ENCODE data around the gene PDE4A. TPM values are rescaled to one million over a fixed set of nuclear protein-coding genes. Genes with fewer than 3 reads are reported as not detected.

The PDE4A gene
- total RNA-seq, 2 donors from 2014 or later: 24.9 to 25.5 TPM

DNA sequence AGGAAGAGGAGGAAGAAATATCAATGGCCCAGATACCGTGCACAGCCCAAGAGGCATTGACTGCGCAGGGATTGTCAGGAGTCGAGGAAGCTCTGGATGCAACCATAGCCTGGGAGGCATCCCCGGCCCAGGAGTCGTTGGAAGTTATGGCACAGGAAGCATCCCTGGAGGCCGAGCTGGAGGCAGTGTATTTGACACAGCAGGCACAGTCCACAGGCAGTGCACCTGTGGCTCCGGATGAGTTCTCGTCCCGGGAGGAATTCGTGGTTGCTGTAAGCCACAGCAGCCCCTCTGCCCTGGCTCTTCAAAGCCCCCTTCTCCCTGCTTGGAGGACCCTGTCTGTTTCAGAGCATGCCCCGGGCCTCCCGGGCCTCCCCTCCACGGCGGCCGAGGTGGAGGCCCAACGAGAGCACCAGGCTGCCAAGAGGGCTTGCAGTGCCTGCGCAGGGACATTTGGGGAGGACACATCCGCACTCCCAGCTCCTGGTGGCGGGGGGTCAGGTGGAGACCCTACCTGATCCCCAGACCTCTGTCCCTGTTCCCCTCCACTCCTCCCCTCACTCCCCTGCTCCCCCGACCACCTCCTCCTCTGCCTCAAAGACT lies 46.9 kb downstream of the PDE4A start:
- DNase-seq (ENCODE audit: low spot score): no peak
- Histone ChIP-seq H3K27me3 (replicated peaks; ENCODE audit: insufficient read depth) (no peaks in the 10 kb centered on the region), H3K4me1 (ENCODE audit: control insufficient read depth in 1 of 2, low read depth in 2 of 2) (no peaks in the 10 kb centered on the region), H3K9me3 (no peaks in the 10 kb centered on the region), H3K4me3 (no peak overlapping the region), H3K27ac (no peak overlapping the region), H3K36me3 (peaks cover 12% of the 10 kb centered on the region)
- ATAC-seq (ENCODE audit: insufficient number of reproducible peaks, low FRiP score, low read depth): no peak
- no peak for TF ChIP-seq CTCF (IDR thresholded peaks at IDR 0.05)

- Histone ChIP-seq H3K27me3 (replicated peaks; ENCODE audit: insufficient read depth) (no peaks in the 10 kb centered on the region), H3K27ac (no peak overlapping the region), H3K4me3 (no peak overlapping the region), H3K4me1 (ENCODE audit: control insufficient read depth in 1 of 2, low read depth in 2 of 2) (no peaks in the 10 kb centered on the region), H3K9me3 (no peaks in the 10 kb centered on the region), H3K36me3 (peaks cover 12% of the 10 kb centered on the region)
- ATAC-seq (ENCODE audit: insufficient number of reproducible peaks, low FRiP score, low read depth) (no peak), DNase-seq (ENCODE audit: low spot score) (no peak)
- TF ChIP-seq CTCF (IDR thresholded peaks at IDR 0.05): no peak
Measured at GRCh38 chr19:10468133-10468532, 47.8 kb downstream of the PDE4A start.

DNA sequence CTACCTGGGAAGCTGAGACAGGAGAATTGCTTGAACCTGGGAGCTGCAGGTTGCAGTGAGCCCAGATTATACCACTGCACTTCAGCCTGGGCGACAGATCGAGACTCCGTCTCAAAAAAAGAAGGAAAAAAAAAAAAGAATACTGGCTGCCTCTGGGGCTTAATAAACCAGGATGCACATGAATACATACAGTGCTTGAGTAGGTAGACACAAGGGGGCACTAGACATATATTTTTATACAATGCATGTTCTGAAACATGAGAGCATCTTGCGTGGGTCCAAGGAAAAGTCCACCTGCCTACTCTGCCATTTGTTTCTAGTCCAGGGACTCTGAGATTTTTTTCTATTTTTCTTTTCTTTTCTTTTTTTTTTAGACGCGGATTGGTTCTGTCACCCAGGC lies 51.6 kb downstream of the PDE4A start:
- Histone ChIP-seq H3K27me3 (replicated peaks; ENCODE audit: insufficient read depth) (no peaks in the 10 kb centered on the region), H3K9me3 (no peaks in the 10 kb centered on the region), H3K4me3 (no peak overlapping the region), H3K27ac (no peak overlapping the region), H3K36me3 (peaks cover 5% of the 10 kb centered on the region), H3K4me1 (ENCODE audit: control insufficient read depth in 1 of 2, low read depth in 2 of 2) (no peaks in the 10 kb centered on the region)
- DNase-seq (ENCODE audit: low spot score) (no peak), ATAC-seq (ENCODE audit: insufficient number of reproducible peaks, low FRiP score, low read depth) (no peak)
- peak; percentile 6 for TF ChIP-seq CTCF (IDR thresholded peaks at IDR 0.05)

DNA sequence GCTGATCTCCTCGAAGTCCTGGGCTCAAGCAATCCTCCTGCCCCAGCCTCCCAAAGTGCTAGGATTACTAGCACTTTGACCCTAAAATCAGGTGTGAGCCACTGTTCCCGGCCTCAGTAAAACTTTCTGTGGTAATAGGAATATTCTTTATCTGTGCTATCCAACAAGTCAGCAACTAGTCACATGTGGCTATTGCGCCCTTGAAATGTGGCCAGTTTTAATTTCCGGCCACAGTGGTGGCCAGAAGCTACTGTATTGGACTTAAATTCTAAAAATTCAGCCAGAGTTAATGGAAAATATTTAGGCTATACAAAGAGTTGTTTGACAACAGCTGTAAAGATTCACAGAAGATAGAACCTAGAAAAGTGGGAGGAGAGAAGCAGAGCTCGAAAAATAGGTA lies 52.9 kb downstream of the PDE4A start:
- H3K4me1 ChIP-seq (ENCODE audit: control insufficient read depth in 1 of 2, low read depth in 2 of 2): peaks cover 0 to under 1% of the 10 kb centered on the region in 2 donors
- TF ChIP-seq CTCF (IDR thresholded peaks at IDR 0.05): no peak
- no peak for DNase-seq (ENCODE audit: low spot score)
- H3K4me3 ChIP-seq: no peak overlapping the region
- ATAC-seq (ENCODE audit: insufficient number of reproducible peaks, low FRiP score, low read depth): no peak
- no peak overlapping the region for H3K27ac ChIP-seq
- no peaks in the 10 kb centered on the region for H3K27me3 ChIP-seq (replicated peaks; ENCODE audit: insufficient read depth)
- H3K9me3 ChIP-seq: no peaks in the 10 kb centered on the region
- H3K36me3 ChIP-seq: no peaks in the 10 kb centered on the region

GRCh38 chr19:10474962-10475451 lies 54.7 kb downstream of the PDE4A start:
- no peak overlapping the region for H3K27ac ChIP-seq
- peaks cover 6 to 9% of the 10 kb centered on the region in 2 donors for H3K4me1 ChIP-seq (ENCODE audit: control insufficient read depth in 1 of 2, low read depth in 2 of 2)
- DNase-seq (ENCODE audit: low spot score): no peak
- ATAC-seq (ENCODE audit: insufficient number of reproducible peaks, low FRiP score, low read depth): no peak
- TF ChIP-seq CTCF (IDR thresholded peaks at IDR 0.05): no peak
- no peaks in the 10 kb centered on the region for H3K27me3 ChIP-seq (replicated peaks; ENCODE audit: insufficient read depth)
- H3K36me3 ChIP-seq: no peaks in the 10 kb centered on the region
- H3K4me3 ChIP-seq: no peak overlapping the region
- no peaks in the 10 kb centered on the region for H3K9me3 ChIP-seq

Measured in thoracic aorta (tissue), 2 donors.